Astrocyte of the spinal cord (primary cell): ENCODE data around the gene MDC1.

Experiments used
- DNase-seq: peaks from one replicate; pipeline ENCODE4 v3.0.0; 2011; ENCODE audit warnings: low read depth, low spot score
- H3K4me3 ChIP-seq: 2 replicates; pipeline ENCODE4 v1.5.1; 2011; ENCODE audit warnings: low read depth, mild to moderate bottlenecking, low read length, moderate library complexity
- CTCF ChIP-seq: IDR thresholded peaks from 2 replicates; pipeline ENCODE4 v1.5.1; 2012; ENCODE audit warnings: low read depth, mild to moderate bottlenecking, low read length, inconsistent platforms
- in situ Hi-C: cut with HindIII; loops from 2 replicates; pipeline ENCODE4 v1.10.0; 2017; ENCODE audit warnings: low sequenced_read_pairs

MDC1 gene

GRCh38 chr6:30655743-30656094 lies 61.4 kb downstream of the MDC1 start:
- in situ Hi-C loops = no loop called here
- no peak overlapping the region for H3K4me3 ChIP-seq
- no peak for DNase-seq
- TF ChIP-seq CTCF = no peak

- no peak for DNase-seq
- in situ Hi-C loops = no loop called here
- no peak overlapping the region for H3K4me3 ChIP-seq
- TF ChIP-seq CTCF = no peak
Measured at GRCh38 chr6:30654798-30655742, 62.0 kb downstream of the MDC1 start.

GRCh38 chr6:30651143-30651542 lies 65.9 kb downstream of the MDC1 start:
- no peak for TF ChIP-seq CTCF
- in situ Hi-C loops = no loop called here
- no peak for DNase-seq
- H3K4me3 ChIP-seq = no peak overlapping the region
